ENCODE data around the gene SCN1B. TPM values are rescaled to one million over a fixed set of nuclear protein-coding genes. Genes with fewer than 3 reads are reported as not detected.

SCN1B gene
- total and polyA plus RNA-seq, 2 of the 13 experiments (the other 11 are each of a cell fraction or from before 2014, with no cell fraction given), result 2.7 to 20.1 TPM

GRCh38 chr19:35021596-35021995 lies 8.7 kb upstream of the SCN1B start:
- H4K20me1 ChIP-seq (ENCODE audit: insufficient read depth, low read length), result 0 out of 2 replicates have a peak, but pooled peaks cover 9% of the 10 kb centered on the region
- POLR2A ChIA-PET, result no interaction called here
- H3K4me2 ChIP-seq (ENCODE audit: low read depth, low read length), result no peak overlapping the region
- DNase-seq (ENCODE audit: low spot score) (no peak), ATAC-seq (no peak), FAIRE-seq (no peak)
- 98% methylated on average over 14 of the region's 25 CpGs for WGBS (ENCODE audit: low lambda C conversion rate)
- BruUV-seq (replicated peaks), result no TSS peak
- H3K9me3 ChIP-seq (ENCODE audit: low read length), result no peaks in the 10 kb centered on the region
- H3K79me2 ChIP-seq (ENCODE audit: insufficient read depth, low read length), result no peaks in the 10 kb centered on the region
- no peak overlapping the region for H3K4me3 ChIP-seq (replicated peaks in 1 of 3; ENCODE audit: insufficient read depth in 1 of 3, low read depth in 2 of 3, low read length in 3 of 3)
- H3K27ac ChIP-seq (ENCODE audit: extremely low read length, insufficient read depth, low read length), result no peak overlapping the region
- intact Hi-C loops (cut with micrococcal nuclease; ENCODE audit: unreplicated experiment), result no loop called here
- no peak overlapping the region for H2AFZ ChIP-seq (ENCODE audit: low read length)
- peaks cover 36 to 86% of the 10 kb centered on the region in 2 experiments for H3K36me3 ChIP-seq (replicated peaks in 1 of 2; ENCODE audit: control insufficient read depth in 1 of 2, insufficient read depth in 2 of 2, low read length in 2 of 2)
- no peak overlapping the region for H3K9ac ChIP-seq (ENCODE audit: insufficient read depth, low read depth, low read length)
- H3K4me1 ChIP-seq (ENCODE audit: insufficient read depth, low read length), result no peaks in the 10 kb centered on the region
- peak; percentile 38; the same call in 1 of the 2 replicates for TF ChIP-seq RBFOX2 (IDR thresholded peaks at IDR 0.05; ENCODE audit: low read depth, low read length)
- peak; percentile 82 for TF ChIP-seq AGO2 (optimal IDR thresholded peaks at IDR 0.05; ENCODE audit: low read depth, low read length)
- no peak for TF ChIP-seq ZNF543 (CRISPR knock-in tag; IDR thresholded peaks at IDR 0.05)
- in situ Hi-C loops (cut with HindIII; ENCODE audit: extremely low pct_ligation_motif_present, low pct_unique_long_range_greater_than_20kb), result no loop called here
- CTCF ChIA-PET (ENCODE audit: low intra/inter-chr PET ratio, low total read pairs), result no interaction called here
- H3K27me3 ChIP-seq (ENCODE audit: control insufficient read depth in 1 of 2, insufficient read depth in 2 of 2, low read length in 2 of 2), result no peaks in the 10 kb centered on the region

GRCh38 chr19:35022460-35022859 lies 7.8 kb upstream of the SCN1B start:
- ChIA-PET POLR2A (no interaction called here), CTCF (ENCODE audit: low intra/inter-chr PET ratio, low total read pairs) (no interaction called here)
- Histone ChIP-seq H3K27me3 (ENCODE audit: control insufficient read depth in 1 of 2, insufficient read depth in 2 of 2, low read length in 2 of 2) (no peaks in the 10 kb centered on the region), H3K4me3 (replicated peaks in 1 of 3; ENCODE audit: insufficient read depth in 1 of 3, low read depth in 2 of 3, low read length in 3 of 3) (no peak overlapping the region), H3K4me1 (ENCODE audit: insufficient read depth, low read length) (no peaks in the 10 kb centered on the region), H3K27ac (ENCODE audit: extremely low read length, insufficient read depth, low read length) (no peak overlapping the region), H3K4me2 (ENCODE audit: low read depth, low read length) (no peak overlapping the region), H3K79me2 (ENCODE audit: insufficient read depth, low read length) (no peaks in the 10 kb centered on the region), H3K9ac (ENCODE audit: insufficient read depth, low read depth, low read length) (no peak overlapping the region), H3K9me3 (ENCODE audit: low read length) (no peaks in the 10 kb centered on the region), H2AFZ (ENCODE audit: low read length) (no peak overlapping the region), H4K20me1 (ENCODE audit: insufficient read depth, low read length) (0 out of 2 replicates have a peak, but pooled peaks cover 9% of the 10 kb centered on the region), H3K36me3 (replicated peaks in 1 of 2; ENCODE audit: control insufficient read depth in 1 of 2, insufficient read depth in 2 of 2, low read length in 2 of 2) (peaks cover 33 to 90% of the 10 kb centered on the region in 2 experiments)
- TF ChIP-seq AGO2 (optimal IDR thresholded peaks at IDR 0.05; ENCODE audit: low read depth, low read length), result peak; percentile 6
- TF ChIP-seq HOMEZ (CRISPR knock-in tag; IDR thresholded peaks at IDR 0.05; ENCODE audit: low read depth), result no peak
- intact Hi-C loops (cut with micrococcal nuclease; ENCODE audit: unreplicated experiment), result no loop called here
- BruUV-seq (replicated peaks), result no TSS peak
- no peak for FAIRE-seq
- DNase-seq (ENCODE audit: low spot score), result no peak
- ATAC-seq, result no peak
- 94% methylated on average over 10 of the region's 14 CpGs for WGBS (ENCODE audit: low lambda C conversion rate)
- in situ Hi-C loops (cut with HindIII; ENCODE audit: extremely low pct_ligation_motif_present, low pct_unique_long_range_greater_than_20kb), result no loop called here
